ENCODE measurements around the gene TEAD4. TPM values are rescaled to one million over a fixed set of nuclear protein-coding genes. Genes with fewer than 3 reads are reported as not detected.

The TEAD4 gene
- total RNA-seq, 1 donor: 15.2 TPM

DNA sequence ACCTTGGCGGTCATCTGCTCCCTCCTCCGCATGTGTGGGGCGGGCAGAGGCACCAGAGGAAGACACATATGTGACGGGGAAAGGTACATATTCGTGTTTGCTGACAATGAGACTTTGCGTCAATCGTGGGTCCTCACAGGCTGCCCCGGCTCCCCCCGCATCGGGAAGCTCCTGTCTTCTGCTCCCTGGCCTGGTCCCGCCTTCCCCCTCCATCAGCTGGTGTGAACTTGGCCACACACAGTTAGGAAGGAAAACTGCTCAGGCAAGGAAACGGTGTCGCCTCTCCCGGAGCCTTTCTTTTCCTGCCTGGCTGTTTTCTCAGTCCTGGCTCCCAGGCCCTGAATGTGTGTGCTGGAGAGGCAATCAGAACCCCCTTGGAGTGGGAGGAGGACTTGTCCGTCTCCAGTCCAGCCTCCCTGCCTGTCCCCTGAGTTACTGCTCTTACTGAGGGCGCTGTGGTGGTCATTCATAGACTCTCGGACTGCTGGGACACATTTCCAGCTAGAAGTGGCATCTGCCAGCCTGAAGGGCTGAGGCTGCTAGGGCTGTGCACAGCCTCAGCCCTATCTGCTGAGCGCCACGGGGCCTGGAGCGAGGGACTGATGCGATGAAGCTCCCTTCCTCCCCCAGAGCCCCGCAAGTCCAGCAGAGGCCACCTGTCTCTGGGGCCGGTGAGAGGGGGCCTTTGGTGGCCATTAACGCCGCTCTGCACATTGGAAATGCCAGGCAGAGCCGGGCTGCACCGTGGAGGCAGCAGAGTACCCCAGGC, 73.8 kb downstream of the TEAD4 start:
- Histone ChIP-seq H3K27ac (ENCODE audit: low read depth, low read length) (no peak overlapping the region), H3K4me3 (ENCODE audit: insufficient read depth, low read length) (no peak overlapping the region)

DNA sequence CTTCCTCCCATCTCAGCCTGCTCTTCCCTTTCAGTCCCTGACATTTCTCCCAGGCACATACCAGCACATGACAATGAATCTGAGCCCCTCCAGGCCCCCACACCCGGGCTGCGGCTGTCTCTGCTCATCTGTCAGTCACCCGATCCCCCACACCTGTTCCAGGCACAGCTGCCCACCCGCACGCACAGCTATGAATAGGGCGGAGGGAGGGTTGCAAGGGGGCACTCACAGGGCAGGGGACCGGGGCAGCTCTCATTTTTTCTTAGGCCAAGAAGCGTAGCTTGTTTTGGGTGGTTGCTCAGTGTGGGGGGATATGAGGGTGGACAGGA, 74.3 kb downstream of the TEAD4 start:
- Histone ChIP-seq H4K20me1 (ENCODE audit: insufficient read depth, low read length) (peaks cover 8% of the 10 kb centered on the region), H3K27me3 (ENCODE audit: insufficient read depth, low read length) (no peaks in the 10 kb centered on the region), H3K9me3 (ENCODE audit: low read depth, low read length) (no peaks in the 10 kb centered on the region), H3K4me3 (ENCODE audit: insufficient read depth, low read length) (no peak overlapping the region), H3K36me3 (ENCODE audit: insufficient read depth, low read length) (peaks cover 30% of the 10 kb centered on the region), H2AFZ (ENCODE audit: low read length) (no peak overlapping the region), H3K4me2 (ENCODE audit: insufficient read depth, low read length) (no peak overlapping the region), H3K27ac (ENCODE audit: low read depth, low read length) (no peak overlapping the region), H3K79me2 (ENCODE audit: insufficient read depth, low read length) (no peaks in the 10 kb centered on the region), H3K4me1 (ENCODE audit: insufficient read depth, low read length) (peaks cover 10% of the 10 kb centered on the region)
- TF ChIP-seq, protein P1, sequence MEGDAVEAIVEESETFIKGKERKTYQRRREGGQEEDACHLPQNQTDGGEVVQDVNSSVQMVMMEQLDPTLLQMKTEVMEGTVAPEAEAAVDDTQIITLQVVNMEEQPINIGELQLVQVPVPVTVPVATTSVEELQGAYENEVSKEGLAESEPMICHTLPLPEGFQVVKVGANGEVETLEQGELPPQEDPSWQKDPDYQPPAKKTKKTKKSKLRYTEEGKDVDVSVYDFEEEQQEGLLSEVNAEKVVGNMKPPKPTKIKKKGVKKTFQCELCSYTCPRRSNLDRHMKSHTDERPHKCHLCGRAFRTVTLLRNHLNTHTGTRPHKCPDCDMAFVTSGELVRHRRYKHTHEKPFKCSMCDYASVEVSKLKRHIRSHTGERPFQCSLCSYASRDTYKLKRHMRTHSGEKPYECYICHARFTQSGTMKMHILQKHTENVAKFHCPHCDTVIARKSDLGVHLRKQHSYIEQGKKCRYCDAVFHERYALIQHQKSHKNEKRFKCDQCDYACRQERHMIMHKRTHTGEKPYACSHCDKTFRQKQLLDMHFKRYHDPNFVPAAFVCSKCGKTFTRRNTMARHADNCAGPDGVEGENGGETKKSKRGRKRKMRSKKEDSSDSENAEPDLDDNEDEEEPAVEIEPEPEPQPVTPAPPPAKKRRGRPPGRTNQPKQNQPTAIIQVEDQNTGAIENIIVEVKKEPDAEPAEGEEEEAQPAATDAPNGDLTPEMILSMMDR (IDR thresholded peaks at IDR 0.05; ENCODE audit: extremely low read depth, low read depth, low read length): no peak
- peak; percentile 69 for DNase-seq (ENCODE audit: insufficient read length, low spot score, missing footprints)

More for the DNA sequence above, 73.8 kb downstream of the TEAD4 start:
- Histone ChIP-seq H4K20me1 (ENCODE audit: insufficient read depth, low read length) (peaks cover 8% of the 10 kb centered on the region), H3K36me3 (ENCODE audit: insufficient read depth, low read length) (peaks cover 30% of the 10 kb centered on the region), H3K79me2 (ENCODE audit: insufficient read depth, low read length) (no peaks in the 10 kb centered on the region), H3K4me1 (ENCODE audit: insufficient read depth, low read length) (peaks cover 10% of the 10 kb centered on the region), H2AFZ (ENCODE audit: low read length) (no peak overlapping the region), H3K9me3 (ENCODE audit: low read depth, low read length) (no peaks in the 10 kb centered on the region), H3K4me2 (ENCODE audit: insufficient read depth, low read length) (no peak overlapping the region), H3K27me3 (ENCODE audit: insufficient read depth, low read length) (no peaks in the 10 kb centered on the region)
- TF ChIP-seq, protein P1 (IDR thresholded peaks at IDR 0.05; ENCODE audit: extremely low read depth, low read depth, low read length): no peak
- peak; percentile 21 for DNase-seq (ENCODE audit: insufficient read length, low spot score, missing footprints)

DNA sequence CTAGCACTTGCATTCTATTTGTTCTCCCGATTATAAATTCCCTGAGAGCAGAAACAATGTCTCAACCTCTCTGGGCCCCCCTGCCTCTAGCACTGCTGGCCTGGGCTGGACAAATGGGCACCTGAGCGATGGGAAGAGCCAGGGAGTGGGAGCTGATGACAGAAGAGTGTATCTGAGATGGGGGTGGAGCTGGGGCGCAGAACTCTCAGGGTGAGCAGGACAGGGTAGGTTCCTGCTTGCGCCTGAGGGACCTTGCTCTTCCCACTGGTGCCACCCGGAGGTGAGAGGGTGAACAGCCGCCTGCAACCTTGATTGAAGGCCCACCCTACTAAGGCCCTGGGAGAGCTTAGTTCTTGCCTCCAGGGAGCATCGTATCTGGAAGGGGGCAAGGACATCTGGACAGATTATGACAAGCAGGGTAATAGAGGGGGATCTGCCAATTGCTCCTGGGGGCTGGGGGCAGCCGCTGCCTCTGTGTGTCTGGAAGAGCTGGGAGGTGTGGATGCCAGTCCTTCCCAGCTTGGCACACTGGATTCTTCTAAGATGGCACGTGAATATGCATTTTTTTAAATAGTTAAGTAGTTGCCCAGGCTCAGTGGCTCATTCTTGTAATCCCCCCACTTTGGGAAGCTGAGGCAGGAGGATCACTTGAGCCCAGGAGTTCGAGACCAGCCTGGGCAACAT, 75.0 kb downstream of the TEAD4 start:
- no peaks in the 10 kb centered on the region for H3K9me3 ChIP-seq (ENCODE audit: low read depth, low read length)
- H3K4me3 ChIP-seq (ENCODE audit: insufficient read depth, low read length): no peak overlapping the region
- H4K20me1 ChIP-seq (ENCODE audit: insufficient read depth, low read length): peaks cover 8% of the 10 kb centered on the region
- DNase-seq (ENCODE audit: insufficient read length, low spot score, missing footprints): peak; percentile 97
- H2AFZ ChIP-seq (ENCODE audit: low read length): no peak overlapping the region
- TF ChIP-seq, protein P1 (IDR thresholded peaks at IDR 0.05; ENCODE audit: extremely low read depth, low read depth, low read length): peak; percentile 75
- peaks cover 38% of the 10 kb centered on the region for H3K36me3 ChIP-seq (ENCODE audit: insufficient read depth, low read length)
- H3K4me1 ChIP-seq (ENCODE audit: insufficient read depth, low read length): peaks cover 10% of the 10 kb centered on the region
- no peaks in the 10 kb centered on the region for H3K79me2 ChIP-seq (ENCODE audit: insufficient read depth, low read length)
- no peak overlapping the region for H3K27ac ChIP-seq (ENCODE audit: low read depth, low read length)
- H3K27me3 ChIP-seq (ENCODE audit: insufficient read depth, low read length): no peaks in the 10 kb centered on the region
- H3K4me2 ChIP-seq (ENCODE audit: insufficient read depth, low read length): no peak overlapping the region

DNA sequence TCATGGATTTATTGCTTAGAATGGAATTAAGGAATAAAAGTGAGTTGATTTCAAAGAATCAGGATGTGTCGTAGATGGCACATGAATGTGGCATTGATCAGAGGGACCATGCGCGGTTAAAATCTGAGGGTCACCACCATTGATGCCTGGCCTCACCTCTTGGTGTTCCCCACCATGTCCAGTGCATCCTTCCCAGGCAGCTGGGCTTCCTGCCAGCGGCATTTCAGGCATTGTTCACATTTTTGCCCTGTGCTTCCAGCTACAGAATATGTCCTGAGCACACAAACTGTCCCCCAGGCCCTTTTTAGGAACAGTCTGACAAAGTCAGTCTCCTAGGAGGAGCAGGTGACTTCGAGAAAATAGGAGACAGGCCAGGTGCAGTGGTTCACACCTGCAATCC, 76.0 kb downstream of the TEAD4 start:
- no peaks in the 10 kb centered on the region for H3K27me3 ChIP-seq (ENCODE audit: insufficient read depth, low read length)
- H3K4me3 ChIP-seq (ENCODE audit: insufficient read depth, low read length): no peak overlapping the region
- H3K36me3 ChIP-seq (ENCODE audit: insufficient read depth, low read length): peaks cover 44% of the 10 kb centered on the region
- H3K79me2 ChIP-seq (ENCODE audit: insufficient read depth, low read length): no peaks in the 10 kb centered on the region
- no peak overlapping the region for H3K4me2 ChIP-seq (ENCODE audit: insufficient read depth, low read length)
- TF ChIP-seq, protein P1 (IDR thresholded peaks at IDR 0.05; ENCODE audit: extremely low read depth, low read depth, low read length): no peak
- peaks cover 10% of the 10 kb centered on the region for H3K4me1 ChIP-seq (ENCODE audit: insufficient read depth, low read length)
- peaks cover 8% of the 10 kb centered on the region for H4K20me1 ChIP-seq (ENCODE audit: insufficient read depth, low read length)
- H3K9me3 ChIP-seq (ENCODE audit: low read depth, low read length): no peaks in the 10 kb centered on the region
- H3K27ac ChIP-seq (ENCODE audit: low read depth, low read length): no peak overlapping the region
- no peak overlapping the region for H2AFZ ChIP-seq (ENCODE audit: low read length)
- peak; percentile 18 for DNase-seq (ENCODE audit: insufficient read length, low spot score, missing footprints)

Measured in osteoblast (primary cell).